ENCODE results near the gene BLVRB. TPM values are rescaled to one million over a fixed set of nuclear protein-coding genes. Genes with fewer than 3 reads are reported as not detected.
"Not testable (repeated sequence)": the region's sequence is repeated elsewhere in the genome, so short reads cannot be mapped to it uniquely, and the experiment has no call there.

Gene BLVRB
- total RNA-seq, 2 experiments from 2014 or later, result 4.3 to 5.2 TPM

DNA sequence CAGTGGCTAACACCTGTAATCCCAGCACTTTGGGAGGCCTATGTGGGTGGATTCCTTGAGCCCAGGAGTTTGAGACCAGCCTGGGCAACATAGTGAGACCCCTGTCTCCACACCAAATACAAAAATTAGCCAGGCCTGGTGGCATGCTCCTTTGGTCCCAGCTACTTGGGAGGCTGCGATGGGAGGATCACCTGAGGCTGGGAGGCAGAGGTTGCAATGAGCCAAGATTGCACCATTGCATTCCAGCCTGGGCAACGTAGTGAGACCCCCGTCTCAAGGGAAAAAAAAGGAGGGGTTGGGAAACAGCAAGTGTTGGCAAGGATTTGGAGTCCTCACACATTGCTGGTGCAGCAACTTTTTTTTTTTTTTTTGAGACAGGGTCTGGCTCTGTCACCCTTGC lies 20.5 kb upstream of the BLVRB start:
- no peaks in the 10 kb centered on the region for H3K9me3 Mint-ChIP-seq
- intact Hi-C loops (cut with DNase I, micrococcal nuclease), result no loop called here
- Histone ChIP-seq H3K4me3 (ENCODE audit: low read length) (no peak overlapping the region), H3K27ac (ENCODE audit: low read depth in 1 of 2, low read length in 2 of 2) (no peak overlapping the region), H3K4me1 (ENCODE audit: insufficient read depth, low read length) (peaks cover 8% of the 10 kb centered on the region), H3K27me3 (ENCODE audit: control insufficient read depth in 1 of 2, insufficient read depth in 2 of 2, low read length in 2 of 2) (peaks cover 14 to 19% of the 10 kb centered on the region in 2 experiments), H3K36me3 (ENCODE audit: insufficient read depth, low read length) (no peaks in the 10 kb centered on the region), H3K9me3 (ENCODE audit: control insufficient read depth in 1 of 2, insufficient read depth in 1 of 2, low read length in 2 of 2) (peaks cover 0 to 13% of the 10 kb centered on the region in 2 experiments)
- no peaks in the 10 kb centered on the region for H3K36me3 Mint-ChIP-seq (ENCODE audit: low read depth)
- H3K27me3 Mint-ChIP-seq, result peaks cover 28% of the 10 kb centered on the region
- CTCF ChIA-PET, result no interaction called here
- POLR2A ChIA-PET, result no interaction called here
- DNase-seq (no peak), ATAC-seq (ENCODE audit: poor library complexity) (no peak)
- no peak overlapping the region for H3K27ac Mint-ChIP-seq
- no peak overlapping the region for H3K4me3 Mint-ChIP-seq
- peaks cover 5% of the 10 kb centered on the region for H3K4me1 Mint-ChIP-seq (ENCODE audit: low read depth)
- TF ChIP-seq, protein P1, sequence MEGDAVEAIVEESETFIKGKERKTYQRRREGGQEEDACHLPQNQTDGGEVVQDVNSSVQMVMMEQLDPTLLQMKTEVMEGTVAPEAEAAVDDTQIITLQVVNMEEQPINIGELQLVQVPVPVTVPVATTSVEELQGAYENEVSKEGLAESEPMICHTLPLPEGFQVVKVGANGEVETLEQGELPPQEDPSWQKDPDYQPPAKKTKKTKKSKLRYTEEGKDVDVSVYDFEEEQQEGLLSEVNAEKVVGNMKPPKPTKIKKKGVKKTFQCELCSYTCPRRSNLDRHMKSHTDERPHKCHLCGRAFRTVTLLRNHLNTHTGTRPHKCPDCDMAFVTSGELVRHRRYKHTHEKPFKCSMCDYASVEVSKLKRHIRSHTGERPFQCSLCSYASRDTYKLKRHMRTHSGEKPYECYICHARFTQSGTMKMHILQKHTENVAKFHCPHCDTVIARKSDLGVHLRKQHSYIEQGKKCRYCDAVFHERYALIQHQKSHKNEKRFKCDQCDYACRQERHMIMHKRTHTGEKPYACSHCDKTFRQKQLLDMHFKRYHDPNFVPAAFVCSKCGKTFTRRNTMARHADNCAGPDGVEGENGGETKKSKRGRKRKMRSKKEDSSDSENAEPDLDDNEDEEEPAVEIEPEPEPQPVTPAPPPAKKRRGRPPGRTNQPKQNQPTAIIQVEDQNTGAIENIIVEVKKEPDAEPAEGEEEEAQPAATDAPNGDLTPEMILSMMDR (IDR thresholded peaks at IDR 0.05), result no peak

DNA sequence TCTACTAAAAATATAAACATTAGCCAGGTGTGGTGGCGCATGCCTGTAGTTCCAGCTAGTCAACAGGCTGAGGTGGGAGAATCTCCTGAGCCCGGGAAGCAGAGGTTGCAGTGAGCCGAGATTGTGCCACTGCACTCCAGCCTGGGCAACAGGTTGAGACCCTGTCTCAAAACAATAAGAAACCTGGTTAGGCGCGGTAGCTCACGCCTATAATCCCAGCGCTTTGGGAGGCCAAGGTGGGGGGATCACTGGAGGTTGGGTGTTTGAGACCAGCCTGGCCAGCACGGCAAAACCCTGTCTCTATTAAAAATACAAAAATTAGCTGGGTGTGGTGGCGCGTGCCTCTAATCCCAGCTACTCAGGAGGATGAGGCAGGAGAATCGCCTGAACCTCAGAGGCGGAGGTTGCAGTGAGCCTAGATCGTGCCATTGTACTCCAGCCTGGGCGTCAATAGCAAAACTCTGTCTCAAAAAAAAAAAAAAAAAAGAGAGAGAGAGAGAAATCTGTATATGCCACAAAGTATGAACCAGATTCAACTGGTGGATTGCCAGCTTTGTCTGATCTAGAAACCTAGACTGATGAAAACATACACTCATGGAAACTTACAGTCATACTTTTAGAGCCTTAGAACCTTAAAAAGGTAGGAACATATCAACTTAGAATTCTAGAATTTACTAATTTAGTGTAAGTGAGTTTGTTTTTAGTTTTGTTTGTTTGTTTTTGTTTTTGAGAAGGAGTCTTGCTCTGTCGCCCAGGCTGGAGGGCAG lies 10.5 kb upstream of the BLVRB start:
- intact Hi-C loops (cut with DNase I, micrococcal nuclease); H3K36me3 ChIP-seq (ENCODE audit: insufficient read depth, low read length); H3K9me3 ChIP-seq (ENCODE audit: control insufficient read depth in 1 of 2, insufficient read depth in 1 of 2, low read length in 2 of 2); H3K4me1 Mint-ChIP-seq (ENCODE audit: low read depth); POLR2A ChIA-PET; H3K36me3 Mint-ChIP-seq (ENCODE audit: low read depth); DNase-seq; H3K9me3 Mint-ChIP-seq; H3K27ac ChIP-seq (ENCODE audit: low read depth in 1 of 2, low read length in 2 of 2); H3K27ac Mint-ChIP-seq; H3K4me3 Mint-ChIP-seq; H3K4me3 ChIP-seq (ENCODE audit: low read length); H3K27me3 ChIP-seq (ENCODE audit: control insufficient read depth in 1 of 2, insufficient read depth in 2 of 2, low read length in 2 of 2); H3K4me1 ChIP-seq (ENCODE audit: insufficient read depth, low read length); ATAC-seq (ENCODE audit: poor library complexity); CTCF ChIA-PET: not testable (repeated sequence)
- peaks cover 14% of the 10 kb centered on the region for H3K27me3 Mint-ChIP-seq

DNA sequence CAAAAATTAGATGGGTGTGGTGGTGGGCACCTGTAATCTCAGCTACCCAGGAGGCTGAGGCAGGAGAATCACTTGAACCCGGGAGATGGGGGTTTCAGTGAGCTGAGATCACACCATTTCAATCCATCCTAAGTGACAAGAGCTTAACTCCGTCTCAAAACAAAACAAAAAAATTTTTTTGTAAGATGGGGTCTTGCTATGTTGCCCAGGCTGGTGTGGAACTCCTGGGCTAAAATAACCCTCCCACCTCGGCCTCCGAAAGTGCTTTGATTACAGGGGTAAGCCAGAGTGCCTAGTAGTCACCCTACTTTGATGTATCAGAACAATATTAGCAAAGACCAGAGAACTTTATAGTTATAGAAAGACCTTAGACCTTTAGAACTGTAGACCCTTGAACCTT lies 9.2 kb upstream of the BLVRB start:
- POLR2A ChIA-PET, result no interaction called here
- Histone ChIP-seq H3K9me3 (ENCODE audit: control insufficient read depth in 1 of 2, insufficient read depth in 1 of 2, low read length in 2 of 2) (no peaks in the 10 kb centered on the region), H3K36me3 (ENCODE audit: insufficient read depth, low read length) (no peaks in the 10 kb centered on the region), H3K4me3 (ENCODE audit: low read length) (no peak overlapping the region), H3K27ac (ENCODE audit: low read depth in 1 of 2, low read length in 2 of 2) (no peak overlapping the region), H3K4me1 (ENCODE audit: insufficient read depth, low read length) (no peaks in the 10 kb centered on the region), H3K27me3 (ENCODE audit: control insufficient read depth in 1 of 2, insufficient read depth in 2 of 2, low read length in 2 of 2) (no peaks in the 10 kb centered on the region)
- no peaks in the 10 kb centered on the region for H3K36me3 Mint-ChIP-seq (ENCODE audit: low read depth)
- H3K4me3 Mint-ChIP-seq, result no peak overlapping the region
- no peak for DNase-seq
- CTCF ChIA-PET, result interaction anchor here (0.5 kb wide), 1 partner anchor 1362 kb away, joined by 3 read pairs; no protein-coding TSS in a partner anchor
- peaks cover 9% of the 10 kb centered on the region for H3K27me3 Mint-ChIP-seq
- TF ChIP-seq, protein P1 (IDR thresholded peaks at IDR 0.05), result no peak
- H3K9me3 Mint-ChIP-seq, result no peaks in the 10 kb centered on the region
- ATAC-seq (ENCODE audit: poor library complexity), result no peak
- intact Hi-C loops (cut with DNase I, micrococcal nuclease), result no loop called here
- no peaks in the 10 kb centered on the region for H3K4me1 Mint-ChIP-seq (ENCODE audit: low read depth)
- no peak overlapping the region for H3K27ac Mint-ChIP-seq

DNA sequence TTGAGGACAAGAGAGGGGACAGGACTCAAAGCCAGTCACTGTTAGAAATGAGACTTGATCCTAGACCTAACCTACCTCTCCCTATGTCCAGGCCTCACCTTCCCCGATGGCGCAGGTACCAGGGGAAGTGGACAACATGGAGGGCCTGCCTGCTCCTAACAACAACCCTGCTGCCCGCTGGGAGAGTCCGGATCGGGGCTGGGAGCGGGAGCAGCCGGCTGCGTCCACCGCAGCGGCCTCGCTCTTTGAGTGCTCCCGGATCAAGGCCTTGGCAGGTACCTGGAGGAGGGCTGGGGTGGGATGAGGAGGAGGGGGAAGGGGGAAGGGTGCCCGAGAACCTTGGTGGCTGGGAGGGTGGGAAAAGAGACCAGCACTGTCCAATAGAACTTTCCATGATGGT lies 7.0 kb upstream of the BLVRB start:
- no peak overlapping the region for H3K27ac Mint-ChIP-seq
- POLR2A ChIA-PET, result no interaction called here
- H3K36me3 Mint-ChIP-seq (ENCODE audit: low read depth), result no peaks in the 10 kb centered on the region
- Histone ChIP-seq H3K27ac (ENCODE audit: low read depth in 1 of 2, low read length in 2 of 2) (no peak overlapping the region), H3K36me3 (ENCODE audit: insufficient read depth, low read length) (no peaks in the 10 kb centered on the region), H3K27me3 (ENCODE audit: control insufficient read depth in 1 of 2, insufficient read depth in 2 of 2, low read length in 2 of 2) (peaks cover 0 to 13% of the 10 kb centered on the region in 2 experiments), H3K4me3 (ENCODE audit: low read length) (no peak overlapping the region), H3K9me3 (ENCODE audit: control insufficient read depth in 1 of 2, insufficient read depth in 1 of 2, low read length in 2 of 2) (no peaks in the 10 kb centered on the region), H3K4me1 (ENCODE audit: insufficient read depth, low read length) (peaks cover 2% of the 10 kb centered on the region)
- intact Hi-C loops (cut with DNase I, micrococcal nuclease), result no loop called here
- H3K27me3 Mint-ChIP-seq, result peaks cover 20% of the 10 kb centered on the region
- no peaks in the 10 kb centered on the region for H3K4me1 Mint-ChIP-seq (ENCODE audit: low read depth)
- no peaks in the 10 kb centered on the region for H3K9me3 Mint-ChIP-seq
- DNase-seq (no peak), ATAC-seq (ENCODE audit: poor library complexity) (no peak)
- CTCF ChIA-PET, result no interaction called here
- H3K4me3 Mint-ChIP-seq, result no peak overlapping the region
- TF ChIP-seq, protein P1 (IDR thresholded peaks at IDR 0.05), result no peak

Data from CD4-positive, alpha-beta T cell (primary cell).